Fibroblast of mammary gland (primary cell): ENCODE measurements around the gene CD300LD.

Experiments used
- DNase-seq: peaks from one replicate; pipeline ENCODE4 v3.0.0-alpha.2; 2010; ENCODE audit warnings: low read depth
- H3K4me3 ChIP-seq: 2 replicates; pipeline ENCODE4 v1.5.1; 2011; ENCODE audit warnings: low read depth, mild to moderate bottlenecking, low read length, moderate library complexity; ENCODE audit not compliant: control insufficient read depth
- TF ChIP-seq, protein P1 (sequence below): conservative IDR thresholded peaks from 2 replicates; pipeline ENCODE4 v1.5.1; 2011; ENCODE audit warnings: low read depth, low read length, inconsistent platforms; ENCODE audit not compliant: control insufficient read depth, insufficient read depth

The CD300LD gene

DNA sequence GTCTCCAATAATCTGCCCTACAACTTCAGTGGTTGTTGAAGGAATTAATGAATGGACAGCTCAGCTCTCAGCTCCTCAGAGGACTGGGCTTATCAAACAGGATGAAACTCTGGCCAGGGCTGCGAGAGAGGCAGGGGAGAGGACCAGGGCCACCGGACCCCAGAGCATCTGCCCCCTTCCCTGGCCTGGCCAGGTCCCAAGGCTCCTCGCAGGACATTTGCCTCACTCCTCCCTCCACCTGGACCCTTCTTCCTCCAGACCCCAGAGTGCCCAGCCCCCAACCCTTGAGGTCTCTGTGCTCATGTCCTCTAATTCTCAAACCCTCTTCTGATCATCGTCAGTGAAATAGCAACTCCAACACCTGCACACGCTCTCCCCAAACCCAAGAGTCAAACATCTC lies 49.9 kb downstream of the CD300LD start:
- H3K4me3 ChIP-seq = no peak overlapping the region
- TF ChIP-seq, protein P1, sequence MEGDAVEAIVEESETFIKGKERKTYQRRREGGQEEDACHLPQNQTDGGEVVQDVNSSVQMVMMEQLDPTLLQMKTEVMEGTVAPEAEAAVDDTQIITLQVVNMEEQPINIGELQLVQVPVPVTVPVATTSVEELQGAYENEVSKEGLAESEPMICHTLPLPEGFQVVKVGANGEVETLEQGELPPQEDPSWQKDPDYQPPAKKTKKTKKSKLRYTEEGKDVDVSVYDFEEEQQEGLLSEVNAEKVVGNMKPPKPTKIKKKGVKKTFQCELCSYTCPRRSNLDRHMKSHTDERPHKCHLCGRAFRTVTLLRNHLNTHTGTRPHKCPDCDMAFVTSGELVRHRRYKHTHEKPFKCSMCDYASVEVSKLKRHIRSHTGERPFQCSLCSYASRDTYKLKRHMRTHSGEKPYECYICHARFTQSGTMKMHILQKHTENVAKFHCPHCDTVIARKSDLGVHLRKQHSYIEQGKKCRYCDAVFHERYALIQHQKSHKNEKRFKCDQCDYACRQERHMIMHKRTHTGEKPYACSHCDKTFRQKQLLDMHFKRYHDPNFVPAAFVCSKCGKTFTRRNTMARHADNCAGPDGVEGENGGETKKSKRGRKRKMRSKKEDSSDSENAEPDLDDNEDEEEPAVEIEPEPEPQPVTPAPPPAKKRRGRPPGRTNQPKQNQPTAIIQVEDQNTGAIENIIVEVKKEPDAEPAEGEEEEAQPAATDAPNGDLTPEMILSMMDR = no peak

DNA sequence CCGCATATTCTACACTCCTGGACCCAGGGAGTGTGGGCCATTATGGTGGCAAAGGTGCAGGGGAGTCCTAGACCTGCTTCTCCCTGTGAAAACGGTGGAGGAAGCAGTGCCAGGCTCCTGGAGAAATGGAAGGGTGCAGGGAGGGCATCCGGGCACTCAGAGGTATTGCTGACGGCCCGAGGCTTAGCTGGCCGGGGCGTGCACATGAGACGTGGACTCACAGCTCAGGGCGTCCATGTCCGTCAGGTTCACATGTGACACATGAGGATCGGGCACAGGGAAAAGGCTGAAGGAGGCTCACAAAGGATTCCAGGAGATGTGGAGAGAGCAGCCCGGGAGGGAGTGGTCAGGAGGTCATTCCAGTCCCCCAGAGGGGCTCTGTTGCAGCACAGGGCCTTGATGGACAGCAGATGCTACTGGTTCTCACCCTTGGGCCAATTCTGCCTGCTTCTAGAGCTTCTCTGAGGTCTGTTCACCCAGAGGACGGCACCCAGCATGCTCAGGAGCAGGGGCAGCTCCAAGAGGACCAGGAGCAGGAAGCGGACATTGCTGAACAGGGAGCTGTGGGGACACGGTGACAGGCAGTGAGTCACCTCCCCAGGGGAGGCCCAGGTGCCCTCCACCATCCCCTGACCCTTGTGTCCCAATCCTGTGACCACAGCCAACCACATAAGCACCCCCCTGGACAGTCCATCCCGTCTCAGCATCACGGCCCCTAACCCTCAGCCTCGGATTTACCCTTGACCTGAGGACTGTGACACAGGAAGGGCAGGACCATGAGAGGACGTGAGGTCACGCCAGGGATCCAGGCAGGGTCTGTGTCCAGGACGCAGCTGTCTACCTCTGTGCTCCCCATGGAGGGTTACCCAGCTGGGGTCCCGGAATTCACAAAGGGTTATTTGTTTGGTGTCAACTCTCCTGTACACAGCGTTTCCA lies 50.6 kb downstream of the CD300LD start:
- TF ChIP-seq, protein P1 = no peak
- H3K4me3 ChIP-seq = no peak overlapping the region
- DNase-seq = no peak

More for the DNA sequence above, 49.9 kb downstream of the CD300LD start:
- no peak for DNase-seq

DNA sequence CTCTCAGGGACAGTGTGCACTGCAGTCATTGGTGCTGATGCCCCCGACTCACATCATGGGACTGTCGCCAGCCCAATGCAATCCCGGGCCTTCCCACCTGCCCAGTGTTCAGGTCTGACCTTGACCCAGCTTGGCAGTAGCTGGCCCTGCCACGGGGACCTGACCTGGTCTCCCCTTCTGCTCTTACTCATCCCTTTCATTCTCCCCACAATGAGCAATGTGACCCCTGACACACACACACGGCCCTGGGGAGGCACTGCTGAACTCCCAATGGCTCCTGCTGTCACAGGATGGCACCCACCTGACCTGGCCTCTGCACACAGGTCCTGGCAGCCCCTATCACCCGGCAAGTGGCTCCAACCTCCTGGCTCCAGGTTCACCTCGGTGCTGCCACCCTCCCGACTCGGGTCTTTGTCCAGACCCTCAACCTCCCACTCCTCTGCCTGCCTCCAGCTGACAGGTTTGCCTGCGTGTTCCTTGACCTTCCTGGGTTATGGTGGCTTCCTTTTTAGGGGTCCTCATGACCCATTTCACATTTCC lies 52.7 kb downstream of the CD300LD start:
- TF ChIP-seq, protein P1 = no peak

DNA sequence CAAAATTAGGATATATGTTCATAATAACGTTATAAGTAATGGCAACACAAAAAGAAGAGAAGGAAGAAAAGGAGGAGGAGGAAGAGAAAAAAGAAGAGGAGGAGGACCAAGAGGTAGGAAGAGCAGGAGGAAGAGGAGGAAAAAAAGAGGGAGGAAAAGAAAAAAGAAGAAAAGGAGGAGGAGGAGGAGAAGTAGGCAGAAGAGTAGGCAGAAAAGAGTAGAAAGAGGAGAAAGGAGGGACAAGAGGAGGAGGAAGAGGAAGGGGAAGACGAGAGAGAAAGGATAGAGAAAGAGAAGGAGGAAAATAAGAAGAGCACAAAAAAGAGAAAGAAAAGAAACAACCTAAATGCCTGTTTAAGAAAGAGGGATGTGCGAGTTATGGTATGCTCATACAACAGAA lies 55.2 kb downstream of the CD300LD start:
- TF ChIP-seq, protein P1 = no peak
- no peak overlapping the region for H3K4me3 ChIP-seq
- no peak for DNase-seq

More for the DNA sequence above, 52.7 kb downstream of the CD300LD start:
- no peak for DNase-seq
- H3K4me3 ChIP-seq = no peak overlapping the region

DNA sequence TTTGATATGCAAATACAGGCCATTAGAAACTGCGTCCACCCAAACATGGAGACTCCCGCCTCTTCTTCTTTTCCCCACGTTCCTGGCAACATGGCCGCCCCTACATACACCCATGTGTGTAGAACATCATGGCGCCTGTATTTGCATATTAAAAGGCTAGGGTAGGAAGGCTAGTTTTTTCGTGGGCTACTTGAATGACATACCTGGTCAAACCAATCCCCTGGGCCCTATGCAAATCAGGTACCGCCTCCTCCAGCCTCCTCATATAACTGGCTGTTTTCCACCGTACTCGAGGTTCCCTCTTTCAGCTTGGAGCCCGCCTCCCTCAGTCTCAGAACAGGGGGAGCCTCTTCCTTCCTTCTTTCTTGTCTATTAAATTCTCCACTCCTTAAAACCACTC lies 60.0 kb downstream of the CD300LD start:
- TF ChIP-seq, protein P1 = no peak
- DNase-seq = no peak
- H3K4me3 ChIP-seq = no peak overlapping the region

DNA sequence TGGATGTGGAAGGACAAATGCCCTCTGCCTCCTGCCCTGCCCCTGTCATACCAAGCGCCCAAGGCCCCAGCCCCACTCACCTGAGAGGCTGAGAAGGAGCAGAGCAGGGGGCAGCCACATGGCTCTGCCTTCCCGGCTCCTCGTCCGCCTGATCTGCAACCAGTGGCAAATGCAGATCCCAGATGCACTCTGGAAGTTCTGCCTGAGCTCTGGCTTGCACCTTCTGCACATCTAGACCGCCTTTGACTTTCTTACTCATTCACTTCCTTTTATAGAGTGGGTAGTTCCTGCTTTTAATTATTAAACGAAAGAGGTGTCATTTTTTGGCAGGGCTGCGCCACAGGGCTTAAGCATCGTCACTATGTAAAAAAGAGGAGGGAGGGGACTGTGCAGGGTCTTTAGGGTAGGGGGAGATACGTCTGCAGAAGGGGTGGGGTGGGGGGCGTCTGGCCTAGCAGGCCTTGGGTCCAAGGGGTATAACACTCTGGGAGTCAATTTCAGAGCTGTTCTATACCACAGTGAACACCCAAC lies 60.8 kb downstream of the CD300LD start, which contains the start of gene CD300LB:
TSS of gene CD300LB (minus strand) at position 245 of the 531 bp plus-strand sequence. CDS start at position 120, 125 bp downstream.
- no peak for DNase-seq
- TF ChIP-seq, protein P1 = no peak
- no peak within 1 kb of the TSS for H3K4me3 ChIP-seq
